ENCODE data around the gene KRT84.

The KRT84 gene

GRCh38 chr12:52385226-52385702, at the start of gene KRT84:
KRT84 (minus strand) TSS chr12:52385652; CDS start chr12:52385585, 67 bp downstream.
- DNase-seq: no peak

- DNase-seq: no peak
Measured at GRCh38 chr12:52434760-52435530, 49.5 kb upstream of the KRT84 start.

- DNase-seq: no peak
Measured at GRCh38 chr12:52434081-52434733, 48.8 kb upstream of the KRT84 start, which contains the start of gene KRT75. KRT75 (minus strand) TSS chr12:52434371; CDS start chr12:52434304, 67 bp downstream.

GRCh38 chr12:52433501-52434080, 48.1 kb upstream of the KRT84 start:
- no peak for DNase-seq

- DNase-seq: no peak
Measured at GRCh38 chr12:52432559-52433207, 47.2 kb upstream of the KRT84 start.

GRCh38 chr12:52428121-52428520, 42.7 kb upstream of the KRT84 start:
- no peak for DNase-seq

GRCh38 chr12:52427083-52427482, 41.6 kb upstream of the KRT84 start:
- no peak for DNase-seq

- DNase-seq: no peak
Measured at GRCh38 chr12:52426034-52426433, 40.6 kb upstream of the KRT84 start.

GRCh38 chr12:52425466-52425865, 40.0 kb upstream of the KRT84 start:
- no peak for DNase-seq

- DNase-seq: no peak
Measured at GRCh38 chr12:52423661-52424500, 38.4 kb upstream of the KRT84 start.

GRCh38 chr12:52423035-52423434, 37.6 kb upstream of the KRT84 start:
- no peak for DNase-seq

GRCh38 chr12:52419656-52420055, 34.2 kb upstream of the KRT84 start:
- no peak for DNase-seq

GRCh38 chr12:52418576-52419110, 33.2 kb upstream of the KRT84 start:
- no peak for DNase-seq

GRCh38 chr12:52417740-52418139, 32.3 kb upstream of the KRT84 start:
- no peak for DNase-seq

GRCh38 chr12:52416795-52417194, 31.3 kb upstream of the KRT84 start:
- DNase-seq: no peak

- DNase-seq: no peak
Measured at GRCh38 chr12:52415870-52416750, 30.7 kb upstream of the KRT84 start.

GRCh38 chr12:52414936-52415335, 29.5 kb upstream of the KRT84 start:
- DNase-seq: no peak

- DNase-seq: no peak
Measured at GRCh38 chr12:52413782-52414345, 28.4 kb upstream of the KRT84 start.

- no peak for DNase-seq
Measured at GRCh38 chr12:52413202-52413601, 27.8 kb upstream of the KRT84 start.

- DNase-seq: no peak
Measured at GRCh38 chr12:52411815-52412214, 26.4 kb upstream of the KRT84 start.

Data from activated T-cell treated with anti-CD3 and anti-CD28 coated beads, Interleukin-2, amount 50 U/mL, for 48 hours (primary cell).